Testis (tissue), 2 donors: Measurements from ENCODE around the gene PEAK3.

Experiments
- CTCF ChIP-seq, 3 experiments: fragments of 450-650 bp in 2 of 3; fragments of 200-600 bp in 1 of 3; sonication (generic) in 1 of 3; IDR thresholded peaks; one replicate each; pipeline ENCODE4 v1.5.1; 2016 to 2019; ENCODE audit warnings: antibody characterized with exemption in 3 of 3, mild to moderate bottlenecking in 2 of 3, moderate library complexity in 1 of 3
- POLR2A ChIP-seq: fragments of 450-650 bp; IDR thresholded peaks from one replicate; pipeline ENCODE4 v1.6.1; 2017; ENCODE audit warnings: antibody characterized with exemption, mild to moderate bottlenecking, moderate library complexity

- TF ChIP-seq CTCF (IDR thresholded peaks at IDR 0.05) (no peak), POLR2A (no peak)
Measured at GRCh38 chr19:2287585-2288337, 5.8 kb upstream of the PEAK3 start.
